Nephron progenitor cell (in vitro differentiated cells): ENCODE results near the gene CPED1.

Experiments used
- DNase-seq: peaks from one replicate; pipeline ENCODE4 v3.0.0; 2021
- H3K27ac Mint-ChIP-seq: 2 replicates; pipeline ENCODE4 v1.8.0; 2021; ENCODE audit warnings: mild to moderate bottlenecking, moderate library complexity, mixed read lengths
- H3K27me3 Mint-ChIP-seq: 2 replicates; pipeline ENCODE4 v1.8.0; 2021; ENCODE audit warnings: mild to moderate bottlenecking, low read depth, mixed read lengths; ENCODE audit not compliant: poor library complexity
- H3K36me3 Mint-ChIP-seq: 2 replicates; pipeline ENCODE4 v1.8.0; 2021; ENCODE audit warnings: low read depth, mixed read lengths
- H3K4me1 Mint-ChIP-seq: 2 replicates; pipeline ENCODE4 v1.8.0; 2021; ENCODE audit warnings: mixed read lengths
- H3K4me3 Mint-ChIP-seq: 2 replicates; pipeline ENCODE4 v1.8.0; 2021; ENCODE audit warnings: mild to moderate bottlenecking, moderate library complexity, mixed read lengths
- H3K9me3 Mint-ChIP-seq: 2 replicates; pipeline ENCODE4 v1.8.0; 2021; ENCODE audit warnings: mild to moderate bottlenecking, moderate library complexity, mixed read lengths
- TF ChIP-seq, protein P1 (sequence below): fragments of 200-600 bp; sonication (generic); IDR thresholded peaks from 2 replicates; pipeline ENCODE4 v1.5.0; 2021; ENCODE audit warnings: antibody characterized with exemption

CPED1 gene

DNA sequence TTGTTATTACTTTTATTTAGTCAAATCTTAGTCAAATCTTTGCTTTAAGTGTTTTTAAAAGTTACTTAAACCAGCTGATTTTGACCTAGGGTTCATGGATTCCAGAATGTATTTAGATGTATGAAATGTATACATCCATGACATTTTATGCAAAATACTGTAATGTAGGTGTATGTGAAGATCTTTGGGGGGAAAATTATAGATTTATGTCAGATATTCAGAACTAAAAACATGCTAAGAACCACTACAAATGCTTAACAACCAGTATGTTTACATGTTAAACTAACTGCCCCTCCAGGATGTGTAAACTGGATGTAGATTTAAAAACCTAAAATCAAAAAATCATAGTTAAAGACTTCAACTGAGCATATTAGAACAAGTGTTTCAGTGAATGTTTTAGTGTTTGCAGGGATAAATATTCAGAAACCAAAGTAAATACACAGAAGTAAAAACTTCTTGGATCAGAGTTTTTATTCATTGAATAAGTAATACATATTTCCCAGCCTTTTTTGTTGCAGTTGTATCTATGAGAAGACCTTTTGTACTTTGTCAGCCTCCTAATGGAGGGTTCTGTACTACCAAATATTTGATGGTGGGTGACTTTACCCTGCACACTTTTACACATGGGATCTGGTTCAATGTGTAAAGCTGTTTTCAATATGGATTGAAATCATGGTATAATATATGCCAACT is 3.9 kb downstream of the CPED1 start:
- TF ChIP-seq, protein P1, sequence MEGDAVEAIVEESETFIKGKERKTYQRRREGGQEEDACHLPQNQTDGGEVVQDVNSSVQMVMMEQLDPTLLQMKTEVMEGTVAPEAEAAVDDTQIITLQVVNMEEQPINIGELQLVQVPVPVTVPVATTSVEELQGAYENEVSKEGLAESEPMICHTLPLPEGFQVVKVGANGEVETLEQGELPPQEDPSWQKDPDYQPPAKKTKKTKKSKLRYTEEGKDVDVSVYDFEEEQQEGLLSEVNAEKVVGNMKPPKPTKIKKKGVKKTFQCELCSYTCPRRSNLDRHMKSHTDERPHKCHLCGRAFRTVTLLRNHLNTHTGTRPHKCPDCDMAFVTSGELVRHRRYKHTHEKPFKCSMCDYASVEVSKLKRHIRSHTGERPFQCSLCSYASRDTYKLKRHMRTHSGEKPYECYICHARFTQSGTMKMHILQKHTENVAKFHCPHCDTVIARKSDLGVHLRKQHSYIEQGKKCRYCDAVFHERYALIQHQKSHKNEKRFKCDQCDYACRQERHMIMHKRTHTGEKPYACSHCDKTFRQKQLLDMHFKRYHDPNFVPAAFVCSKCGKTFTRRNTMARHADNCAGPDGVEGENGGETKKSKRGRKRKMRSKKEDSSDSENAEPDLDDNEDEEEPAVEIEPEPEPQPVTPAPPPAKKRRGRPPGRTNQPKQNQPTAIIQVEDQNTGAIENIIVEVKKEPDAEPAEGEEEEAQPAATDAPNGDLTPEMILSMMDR: no peak
- Mint-ChIP-seq H3K27ac (no peak overlapping the region), H3K36me3 (no peaks in the 10 kb centered on the region), H3K4me3 (peak overlapping the region; percentile 2), H3K27me3 (peaks cover 33% of the 10 kb centered on the region), H3K9me3 (no peaks in the 10 kb centered on the region), H3K4me1 (peaks cover 24% of the 10 kb centered on the region)
- no peak for DNase-seq

DNA sequence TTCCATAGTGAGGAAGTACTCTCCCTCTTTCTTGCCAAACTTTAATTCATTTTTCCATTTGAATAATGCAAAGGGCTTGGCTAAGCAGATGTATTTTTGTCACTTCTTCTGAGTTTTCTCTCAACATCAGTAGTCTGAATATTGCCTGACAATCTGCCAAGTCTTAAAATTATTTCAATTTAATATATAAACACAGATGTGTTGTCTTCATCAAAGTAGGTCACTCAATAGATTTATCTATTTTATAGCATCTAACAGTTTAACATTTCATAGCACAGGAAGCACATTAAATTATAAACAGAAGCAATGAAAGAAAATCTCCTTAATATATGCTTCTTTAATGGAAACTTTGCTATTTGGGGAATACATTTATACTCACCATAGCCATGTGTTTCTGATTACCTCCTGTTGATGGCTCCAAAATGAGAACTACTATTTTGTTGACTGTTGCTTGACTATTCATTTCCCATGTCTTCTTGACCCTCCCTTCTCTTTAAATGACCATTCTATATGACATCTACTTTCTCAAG is 4.5 kb downstream of the CPED1 start:
- no peak overlapping the region for H3K27ac Mint-ChIP-seq
- TF ChIP-seq, protein P1: no peak
- no peak for DNase-seq
- peaks cover 35% of the 10 kb centered on the region for H3K27me3 Mint-ChIP-seq
- no peak overlapping the region for H3K4me3 Mint-ChIP-seq
- no peaks in the 10 kb centered on the region for H3K36me3 Mint-ChIP-seq
- H3K9me3 Mint-ChIP-seq: no peaks in the 10 kb centered on the region
- peaks cover 22% of the 10 kb centered on the region for H3K4me1 Mint-ChIP-seq

DNA sequence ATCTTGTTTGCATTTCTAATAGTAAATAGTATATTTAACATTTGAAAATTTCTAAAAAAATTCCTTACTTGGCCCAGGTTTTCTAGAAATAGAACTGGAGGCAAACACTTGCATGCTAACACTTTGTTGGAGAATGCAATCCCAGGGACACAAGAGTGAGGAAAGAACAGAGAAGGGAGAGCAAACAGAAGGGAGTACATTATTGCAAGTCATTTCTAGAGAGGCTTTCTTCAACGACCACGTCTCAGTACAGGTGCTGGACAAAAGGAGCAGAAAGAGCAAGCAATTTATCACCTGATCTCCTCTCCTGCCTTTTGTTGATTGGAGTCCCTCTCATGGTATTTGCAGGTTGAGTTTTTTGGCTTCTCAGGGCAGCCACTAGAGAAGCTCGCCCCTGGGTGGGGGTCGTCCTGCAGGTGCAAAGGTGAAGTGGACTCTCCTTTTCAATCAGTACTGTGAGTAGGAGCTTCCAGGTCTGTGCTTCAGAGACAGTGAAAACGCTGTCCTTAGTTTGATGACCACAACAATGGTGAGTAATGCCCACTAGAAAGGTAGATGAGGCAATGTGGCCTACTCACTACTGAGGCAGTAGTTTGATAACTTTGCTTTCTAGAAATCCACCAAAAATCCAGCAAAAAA is 5.2 kb downstream of the CPED1 start:
- no peaks in the 10 kb centered on the region for H3K36me3 Mint-ChIP-seq
- H3K9me3 Mint-ChIP-seq: no peaks in the 10 kb centered on the region
- TF ChIP-seq, protein P1: no peak
- H3K27ac Mint-ChIP-seq: no peak overlapping the region
- peaks cover 33% of the 10 kb centered on the region for H3K27me3 Mint-ChIP-seq
- no peak overlapping the region for H3K4me3 Mint-ChIP-seq
- DNase-seq: no peak
- peaks cover 21% of the 10 kb centered on the region for H3K4me1 Mint-ChIP-seq

DNA sequence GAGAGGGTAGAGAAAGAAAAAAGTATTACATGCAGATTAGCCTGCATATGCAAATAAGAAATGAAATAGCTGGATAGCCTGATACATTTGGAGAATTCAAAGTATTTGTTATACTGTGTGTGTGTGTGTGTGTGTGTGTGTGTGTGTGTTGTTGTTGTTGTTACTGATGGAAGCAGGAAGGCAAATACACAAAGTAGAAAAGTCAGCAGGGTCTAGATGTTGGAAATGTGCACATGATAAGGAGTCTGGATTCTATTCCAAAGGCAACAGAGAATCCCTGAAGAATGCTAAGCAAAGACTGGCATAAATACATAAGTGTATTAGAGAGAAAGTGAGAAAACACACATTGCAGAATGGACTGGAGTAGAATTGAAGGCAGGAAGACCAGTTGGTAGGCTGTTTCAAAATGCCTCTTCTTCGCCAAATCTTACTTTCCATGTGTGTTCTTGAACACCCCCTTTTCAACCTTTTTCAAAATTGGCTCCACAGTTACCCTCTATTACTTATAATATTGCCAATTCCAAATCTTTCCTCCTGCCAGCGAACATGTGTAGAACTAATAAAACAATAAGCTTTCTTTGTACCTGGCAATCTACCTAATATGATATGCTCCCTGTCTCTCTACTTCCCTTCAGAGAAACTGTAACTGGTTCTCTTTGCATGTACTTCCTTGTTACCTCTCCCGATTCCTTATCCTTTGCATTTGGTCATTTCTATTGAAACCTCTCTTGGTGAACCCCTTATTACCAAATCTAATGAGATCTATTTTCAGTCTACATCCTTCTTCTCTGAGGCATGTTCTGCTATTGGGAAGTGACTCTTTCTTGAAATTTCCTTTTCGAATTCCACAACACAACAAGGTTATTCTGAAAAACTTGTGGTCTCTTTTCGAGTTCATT is 6.2 kb downstream of the CPED1 start:
- Mint-ChIP-seq H3K36me3 (no peaks in the 10 kb centered on the region), H3K9me3 (no peaks in the 10 kb centered on the region), H3K27me3 (peaks cover 23% of the 10 kb centered on the region), H3K4me1 (peaks cover 10% of the 10 kb centered on the region), H3K4me3 (no peak overlapping the region), H3K27ac (no peak overlapping the region)
- no peak for DNase-seq
- TF ChIP-seq, protein P1: no peak

- Mint-ChIP-seq H3K4me3 (no peak overlapping the region), H3K27ac (no peak overlapping the region), H3K27me3 (peaks cover 22% of the 10 kb centered on the region), H3K4me1 (peaks cover 12% of the 10 kb centered on the region), H3K36me3 (no peaks in the 10 kb centered on the region), H3K9me3 (no peaks in the 10 kb centered on the region)
- TF ChIP-seq, protein P1: no peak
- DNase-seq: no peak
These were observed 7.1 kb downstream of the CPED1 start for GRCh38 chr7:120995654-120996053.
